ENCODE measurements around the gene CHST3. TPM values are rescaled to one million over a fixed set of nuclear protein-coding genes. Genes with fewer than 3 reads are reported as not detected.
"Not testable (repeated sequence)": the region's sequence is repeated elsewhere in the genome, so short reads cannot be mapped to it uniquely, and the experiment has no call there.

CHST3 gene
- total RNA-seq, 2 experiments from 2014 or later, result 0.21 TPM

DNA sequence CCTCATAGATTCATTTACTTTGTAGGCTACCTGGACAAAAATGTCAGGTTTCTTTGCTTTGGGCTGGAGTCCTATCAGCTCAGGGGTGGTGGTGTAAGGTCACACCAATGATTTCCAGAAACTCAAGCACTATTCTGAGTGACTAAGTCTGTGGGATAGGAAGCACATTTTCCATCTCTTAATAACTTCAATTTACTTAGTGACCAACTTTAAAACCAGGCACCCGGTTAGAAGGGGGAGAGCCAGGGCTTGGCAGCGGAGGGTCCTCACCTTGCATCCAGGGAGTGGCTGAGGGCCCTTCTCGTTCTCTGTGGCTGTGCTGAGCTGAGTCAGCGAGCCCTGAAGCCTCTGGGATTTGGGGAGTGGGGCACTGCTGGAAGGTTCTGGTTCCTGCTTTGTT lies 6.7 kb downstream of the CHST3 start:
- ChIA-PET POLR2A (no interaction called here), CTCF (interaction anchor here (0.6 to 1.4 kb wide), 2 partner anchors 52 to 78 kb away, joined by 4 to 6 read pairs; no protein-coding TSS in a partner anchor)

DNA sequence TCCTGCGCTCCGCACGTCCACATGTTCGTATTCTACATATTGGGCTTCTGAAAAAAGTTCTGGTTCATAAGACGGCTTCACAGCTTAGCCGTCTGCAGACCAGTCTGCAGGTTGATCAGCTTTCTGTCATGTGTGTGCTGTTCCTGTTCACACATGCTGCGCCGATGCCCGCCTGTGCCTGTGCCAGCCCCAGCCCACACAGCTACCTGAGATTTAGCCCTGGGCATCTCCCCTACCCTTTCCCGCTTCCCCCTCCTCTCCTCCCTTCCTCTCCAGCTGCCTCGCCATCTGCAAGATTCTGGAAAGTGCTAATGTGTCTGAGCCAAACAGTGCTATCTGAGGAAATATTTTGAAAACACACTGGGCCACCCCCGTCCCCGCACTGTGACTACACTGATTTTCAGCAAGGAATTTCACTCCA lies 7.1 kb downstream of the CHST3 start:
- ChIA-PET CTCF (interaction anchor here (1.4 kb wide), 1 partner anchor 78 kb away, joined by 4 read pairs; no protein-coding TSS in a partner anchor), POLR2A (no interaction called here)

DNA sequence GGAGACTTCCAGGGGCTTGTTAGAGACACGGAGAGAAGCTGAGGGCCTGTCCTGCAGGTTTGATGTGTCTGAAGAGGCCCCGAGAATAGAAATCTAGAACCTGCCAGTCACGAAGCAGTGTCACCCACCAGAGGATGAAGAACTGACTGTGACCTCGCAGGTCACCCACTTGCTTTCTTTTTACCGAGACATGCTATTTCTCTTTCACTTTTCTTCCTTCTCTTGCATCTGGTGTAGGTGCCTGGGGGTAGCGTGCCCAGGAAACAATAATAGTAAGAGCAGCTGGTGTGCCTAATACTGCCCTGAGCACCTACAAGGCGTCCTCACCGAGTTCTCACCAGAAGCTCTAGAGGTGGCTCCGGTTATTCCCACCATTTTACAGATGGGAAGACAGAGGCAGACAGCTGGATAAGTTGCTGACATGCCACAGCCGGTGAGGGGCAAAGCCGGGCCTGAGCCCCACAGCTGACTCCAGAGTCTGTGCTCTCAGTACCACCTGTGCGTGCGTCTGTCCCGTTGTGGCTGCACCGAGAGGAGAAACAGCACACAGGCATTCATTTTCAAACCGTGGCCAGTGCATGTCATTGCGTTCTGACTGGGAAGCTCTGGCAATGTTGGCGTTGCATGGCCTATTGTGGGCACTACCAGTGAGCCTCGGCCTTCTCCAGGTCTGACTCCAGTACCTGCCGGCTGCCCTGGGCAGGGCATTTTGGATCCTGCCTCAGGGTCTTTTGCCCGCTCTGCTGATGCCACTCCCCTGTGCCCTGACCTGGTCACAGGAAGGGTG lies 7.8 kb downstream of the CHST3 start:
- POLR2A ChIA-PET, result no interaction called here
- CTCF ChIA-PET, result no interaction called here

DNA sequence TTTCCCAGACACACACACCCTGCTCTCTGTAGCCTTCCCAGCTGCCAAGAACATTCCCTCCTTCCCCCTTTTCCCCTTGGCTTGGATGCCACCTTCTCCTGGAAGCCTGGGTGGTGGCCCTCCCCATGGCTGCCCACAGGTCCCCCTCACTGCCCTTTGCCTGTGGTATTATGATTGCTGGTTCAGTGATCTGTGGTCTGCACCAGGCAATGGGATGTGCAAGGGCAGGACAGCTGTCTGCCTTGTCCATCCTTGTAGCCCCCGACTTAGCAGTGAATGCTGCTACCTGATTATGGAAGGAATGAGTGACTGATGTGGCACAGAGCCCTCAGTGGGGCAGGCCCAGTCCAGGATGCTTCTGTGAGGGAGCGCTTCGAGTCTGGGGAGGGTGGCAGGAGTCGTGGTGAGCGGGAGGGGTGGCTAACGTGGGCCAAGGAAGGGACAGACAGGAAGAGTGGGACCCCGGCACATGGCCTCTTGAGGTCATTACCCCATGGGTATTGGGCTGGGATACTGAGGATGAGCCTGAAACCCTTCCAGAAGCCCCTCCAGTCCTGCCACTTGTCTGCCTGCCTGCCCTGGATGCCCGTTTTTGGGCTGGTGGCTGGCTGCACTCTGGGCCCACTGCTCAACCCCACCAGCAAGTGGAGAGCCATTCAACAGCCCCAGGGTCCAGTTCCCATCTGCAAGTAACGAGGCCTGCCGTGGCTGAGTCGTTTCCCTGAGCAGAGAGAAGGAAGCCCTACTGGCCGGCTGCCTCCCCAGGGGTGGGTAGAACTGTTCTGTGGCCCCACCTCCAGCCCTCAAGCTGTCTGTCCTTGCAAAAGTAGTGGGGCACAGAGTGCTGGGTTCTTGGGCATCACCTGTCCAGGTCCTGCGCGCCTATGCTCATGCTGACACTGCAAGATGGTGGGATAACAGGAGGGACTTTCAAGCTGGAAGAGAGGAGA lies 8.8 kb downstream of the CHST3 start:
- CTCF ChIA-PET, result interaction anchor here (1.1 kb wide), 1 partner anchor 11 kb away, joined by 3 read pairs; no protein-coding TSS in a partner anchor
- POLR2A ChIA-PET, result no interaction called here

DNA sequence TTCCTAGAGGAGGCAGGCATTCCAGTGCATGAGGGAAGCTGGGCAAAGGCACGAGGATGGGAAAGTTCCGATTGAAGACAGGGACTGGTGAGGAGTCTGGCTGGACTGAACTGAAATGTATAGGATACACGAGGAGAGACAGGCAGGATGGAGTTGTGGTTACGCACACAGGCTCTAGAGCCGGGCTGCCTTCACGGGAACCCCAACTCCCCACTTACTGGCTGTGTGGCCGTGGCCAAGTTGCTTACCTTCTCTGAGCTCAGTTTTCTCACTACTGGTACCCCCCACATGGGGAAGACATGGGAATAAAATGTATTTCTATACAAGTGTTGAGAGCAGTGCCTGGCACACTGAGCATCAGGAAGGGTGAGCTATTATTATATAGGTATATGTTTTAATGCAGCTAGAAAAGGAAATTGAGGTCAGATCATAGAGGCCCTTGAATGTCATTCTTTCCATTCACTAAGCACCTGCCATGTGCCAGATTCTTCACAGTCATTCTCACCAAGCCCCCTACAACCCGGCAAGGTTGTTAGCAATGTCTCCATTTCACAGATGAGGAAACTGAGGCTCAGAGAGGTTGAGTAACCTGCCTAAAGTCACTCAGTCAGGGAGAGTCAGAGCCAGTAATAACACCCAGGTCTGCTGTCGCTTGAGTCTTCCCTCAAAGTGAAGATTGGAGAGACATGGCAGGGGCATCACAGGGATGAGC lies 9.7 kb downstream of the CHST3 start:
- POLR2A ChIA-PET, result no interaction called here
- CTCF ChIA-PET, result interaction anchor here (1.1 to 1.4 kb wide), 2 partner anchors 10 to 75 kb away, joined by 3 to 5 read pairs; no protein-coding TSS in a partner anchor

DNA sequence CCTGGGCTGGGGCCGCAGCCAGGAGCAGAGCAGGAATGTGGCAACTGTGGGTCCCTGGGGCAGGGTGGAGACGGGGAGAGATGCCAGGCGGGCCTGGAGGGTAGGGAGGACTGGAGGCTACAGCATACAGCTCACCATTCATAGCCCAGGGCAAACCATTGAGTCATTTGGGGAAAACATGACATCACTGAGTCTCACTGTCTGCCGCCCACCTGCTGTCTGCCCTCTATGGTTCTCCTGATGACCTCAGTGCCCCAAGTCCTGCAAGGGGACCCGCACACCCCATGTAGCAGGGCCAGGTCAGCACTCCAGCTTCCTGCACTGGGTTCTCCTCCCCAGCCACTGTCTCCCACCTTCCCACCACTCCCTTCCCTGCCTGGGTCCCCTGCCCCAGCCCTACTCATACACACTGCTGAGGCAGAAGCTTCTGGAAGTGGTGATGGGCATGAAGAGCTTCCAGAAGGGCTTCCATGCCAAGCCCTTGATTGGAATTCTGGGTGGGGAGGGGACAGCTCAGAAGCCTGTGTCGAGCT lies 10.4 kb downstream of the CHST3 start:
- ChIA-PET CTCF (interaction anchor here (1.4 kb wide), 1 partner anchor 74 kb away, joined by 5 read pairs; no protein-coding TSS in a partner anchor), POLR2A (no interaction called here)

DNA sequence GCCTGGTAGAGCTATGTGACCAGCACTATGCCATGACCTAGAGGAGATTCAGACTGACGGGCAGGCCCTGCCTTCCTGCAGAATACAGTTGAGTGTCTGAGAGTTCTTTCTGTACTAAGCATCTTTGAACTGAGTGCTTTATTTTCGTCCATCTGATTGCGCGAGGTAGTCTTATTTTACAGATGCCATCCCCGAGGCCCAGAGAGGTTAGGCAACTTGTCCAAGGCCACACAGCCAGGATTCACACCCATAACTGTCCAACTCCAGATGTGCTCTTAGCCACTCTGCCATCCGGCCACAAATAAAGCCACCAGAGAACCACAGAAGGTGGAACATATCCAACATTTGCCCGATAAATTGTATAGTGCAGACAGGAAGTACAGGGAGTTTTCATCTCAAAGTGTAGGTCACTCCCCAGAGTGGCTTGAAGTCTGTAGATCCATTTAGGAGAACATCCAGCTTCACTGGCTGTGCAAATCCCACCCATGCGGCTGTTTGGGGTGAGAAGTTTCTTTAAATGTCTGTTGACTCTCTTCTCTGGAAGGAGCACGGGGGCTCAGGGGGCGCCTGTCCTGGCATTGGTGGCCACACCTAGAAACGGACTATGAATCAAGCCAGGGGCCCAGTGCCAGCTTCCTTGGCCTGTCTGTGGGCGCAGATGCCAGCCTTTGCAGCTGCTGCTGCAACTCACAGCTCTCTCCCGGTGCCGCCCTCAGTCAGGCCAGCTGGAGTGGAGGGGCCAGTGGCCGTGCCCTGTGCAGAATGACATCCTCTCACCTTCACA lies 11.1 kb downstream of the CHST3 start:
- ChIA-PET CTCF (interaction anchor here (1.4 kb wide), 1 partner anchor 74 kb away, joined by 5 read pairs; no protein-coding TSS in a partner anchor), POLR2A (no interaction called here)

DNA sequence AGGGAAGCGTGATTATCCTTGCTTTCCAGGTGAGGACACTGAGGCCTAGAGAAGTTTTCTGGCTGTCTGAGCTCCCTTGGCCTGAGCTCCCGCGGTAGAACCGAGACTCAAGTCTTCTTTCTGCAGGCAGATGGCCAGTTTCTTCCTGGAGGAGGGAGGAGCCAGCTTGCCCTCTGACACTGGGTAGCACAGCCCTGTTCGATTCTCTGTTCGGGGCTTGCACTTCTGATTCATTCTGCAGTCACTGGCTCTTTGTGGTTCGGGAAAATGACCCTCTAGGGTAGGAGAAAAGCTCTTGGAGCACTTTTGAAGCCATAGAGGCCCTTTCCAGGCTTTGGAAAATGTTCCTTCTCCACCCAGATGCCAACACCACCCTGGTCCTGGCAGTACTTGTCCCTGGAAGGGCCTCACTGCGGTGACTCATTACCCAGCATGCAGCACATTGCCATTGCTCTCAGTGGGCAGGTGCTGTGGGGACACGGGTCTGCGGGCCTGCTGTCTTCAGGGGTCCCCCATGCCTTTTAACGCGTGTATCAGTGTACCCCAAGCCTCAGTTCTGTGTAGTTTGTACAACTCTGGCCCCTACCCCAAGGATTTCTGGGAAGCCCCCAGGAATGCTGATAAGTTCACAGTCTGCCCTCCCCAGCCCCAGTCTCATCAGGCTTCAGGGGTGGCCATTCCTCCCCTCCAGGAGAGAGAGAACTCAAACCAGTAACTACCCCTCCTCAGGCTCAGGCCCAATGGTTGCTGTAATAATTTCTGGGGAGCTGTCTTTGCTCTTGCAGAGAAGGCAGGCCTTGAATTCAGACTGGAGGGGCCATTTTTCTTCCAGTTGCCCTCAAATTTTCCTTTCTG lies 11.9 kb downstream of the CHST3 start:
- CTCF ChIA-PET, result no interaction called here
- POLR2A ChIA-PET, result no interaction called here

DNA sequence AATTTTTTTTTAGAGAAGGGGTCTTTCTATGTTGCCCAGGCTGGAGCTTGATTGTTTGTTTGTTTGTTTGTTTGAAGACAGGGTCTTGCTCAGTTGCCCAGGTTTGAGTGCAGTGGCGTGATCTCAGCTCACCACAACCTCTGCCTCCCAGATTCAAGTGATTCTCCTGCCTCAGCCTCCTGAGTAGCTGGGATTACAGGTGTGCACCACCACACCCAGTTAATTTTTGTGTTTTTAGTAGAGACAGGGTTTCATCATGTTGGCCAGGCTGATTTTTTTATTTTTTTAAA lies 13.4 kb downstream of the CHST3 start:
- CTCF ChIA-PET, result interaction anchor here (0.7 kb wide), 1 partner anchor 27 kb away, joined by 3 read pairs; no protein-coding TSS in a partner anchor
- POLR2A ChIA-PET, result not testable (repeated sequence)

DNA sequence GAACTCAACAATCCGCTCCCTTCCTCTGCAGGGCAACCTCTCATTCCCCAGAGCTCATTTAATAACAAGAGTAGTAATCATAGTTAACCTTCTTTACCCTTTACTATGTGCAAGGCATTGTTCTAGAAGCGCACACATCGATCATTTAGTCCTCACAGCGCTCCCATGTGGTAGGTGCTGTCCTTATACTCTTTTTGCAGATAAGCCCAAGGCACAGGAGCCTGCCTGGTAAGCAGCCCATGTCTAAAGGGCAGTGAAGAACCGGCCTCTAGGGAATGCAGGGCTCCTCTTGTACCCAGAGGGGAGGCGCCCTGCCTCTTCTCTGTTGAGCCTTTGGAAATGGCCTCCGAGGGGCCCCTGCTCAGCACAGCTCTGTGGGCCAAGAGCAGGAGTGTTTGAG lies 14.3 kb downstream of the CHST3 start:
- ChIA-PET POLR2A (no interaction called here), CTCF (no interaction called here)

DNA sequence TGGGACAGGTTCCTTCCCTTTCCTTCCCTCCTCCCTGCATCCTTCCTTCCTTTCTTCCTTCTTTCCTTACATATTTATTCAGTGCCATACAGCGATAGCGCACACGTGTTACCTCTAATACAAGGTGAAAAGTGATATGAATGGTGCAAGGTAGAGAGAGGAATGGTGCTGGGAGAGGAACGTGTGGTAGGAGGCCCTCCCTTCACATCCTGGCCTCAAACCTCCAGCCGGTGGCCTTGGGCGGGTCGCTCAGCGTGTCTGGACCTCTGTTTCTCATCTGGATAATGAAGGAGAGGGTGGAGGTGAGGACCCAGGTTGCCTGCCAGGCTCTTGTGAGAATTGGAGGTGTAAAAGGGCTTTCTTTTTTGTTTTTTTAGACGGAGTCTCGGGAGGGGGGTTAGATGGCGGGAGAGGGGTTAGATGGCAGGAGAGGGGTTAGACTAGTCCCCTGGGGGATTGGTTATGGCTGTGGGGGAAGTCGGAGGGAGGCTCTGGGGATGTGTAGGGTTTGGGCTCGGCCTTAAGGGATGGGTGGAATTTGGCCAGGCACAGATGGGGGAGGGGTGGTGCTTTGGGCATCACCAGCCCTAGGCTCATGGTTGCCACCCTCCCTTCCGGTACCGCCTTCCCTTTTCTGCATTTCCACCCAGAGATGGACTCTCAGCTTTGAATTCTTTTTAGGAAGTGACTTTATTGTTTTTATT lies 14.9 kb downstream of the CHST3 start:
- POLR2A ChIA-PET, result no interaction called here
- CTCF ChIA-PET, result no interaction called here

DNA sequence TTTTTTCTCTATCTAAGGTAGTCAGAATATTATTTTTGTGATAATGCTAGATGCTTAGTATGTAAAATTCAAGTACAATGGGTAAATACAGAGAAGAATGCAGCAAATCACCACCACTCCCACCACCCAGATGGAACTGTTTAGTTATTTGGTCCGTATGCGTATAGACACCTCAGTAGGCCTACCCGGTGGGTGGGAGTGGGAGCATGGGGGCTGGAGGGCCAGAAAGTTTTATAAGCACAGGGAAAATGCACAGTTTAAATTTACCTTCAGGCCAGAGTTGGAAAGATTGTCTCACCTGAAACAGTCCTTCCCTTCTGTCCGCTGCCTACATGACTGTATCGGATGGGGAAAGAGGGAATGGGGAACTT lies 15.5 kb downstream of the CHST3 start:
- CTCF ChIA-PET, result no interaction called here

DNA sequence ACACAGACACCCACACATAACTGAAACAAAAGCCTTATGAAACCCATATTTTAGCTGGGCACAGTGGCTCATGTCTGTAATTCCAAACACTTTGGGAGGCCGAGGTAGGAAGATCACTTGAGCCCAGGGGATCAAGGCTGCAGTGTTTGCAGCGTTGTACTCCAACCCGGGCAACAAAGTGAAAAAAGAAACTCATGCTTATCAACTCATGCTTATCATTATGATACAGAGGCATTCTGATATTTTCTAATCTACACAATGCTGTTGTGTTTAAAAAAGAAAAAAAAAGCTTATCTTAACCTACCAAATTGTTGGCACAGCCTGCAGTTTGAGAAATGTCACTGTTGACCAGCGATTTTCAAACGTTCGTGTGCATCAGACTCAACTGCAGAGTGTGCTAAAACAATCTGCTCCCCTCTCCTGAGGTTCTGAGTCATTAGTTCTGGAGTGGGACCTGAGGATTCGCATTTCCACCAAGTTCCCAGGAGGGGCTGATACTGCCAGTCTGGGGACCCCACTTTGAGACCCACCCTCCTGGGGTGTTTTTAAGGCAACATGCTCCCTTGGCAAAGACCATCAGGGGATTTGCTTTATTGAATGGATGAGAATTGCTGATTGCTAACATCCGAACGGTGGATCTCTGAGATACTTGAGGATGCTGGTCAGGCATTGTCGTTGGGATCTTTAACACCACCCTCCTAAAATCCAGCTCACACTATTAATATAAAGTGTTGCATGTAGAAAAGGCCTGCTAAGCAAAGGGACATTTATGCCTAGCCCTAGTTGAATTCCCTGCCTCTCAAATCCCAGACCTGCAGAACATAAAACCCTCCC lies 16.2 kb downstream of the CHST3 start:
- CTCF ChIA-PET, result no interaction called here
- POLR2A ChIA-PET, result no interaction called here

More for the DNA sequence above, 15.5 kb downstream of the CHST3 start:
- POLR2A ChIA-PET, result no interaction called here

DNA sequence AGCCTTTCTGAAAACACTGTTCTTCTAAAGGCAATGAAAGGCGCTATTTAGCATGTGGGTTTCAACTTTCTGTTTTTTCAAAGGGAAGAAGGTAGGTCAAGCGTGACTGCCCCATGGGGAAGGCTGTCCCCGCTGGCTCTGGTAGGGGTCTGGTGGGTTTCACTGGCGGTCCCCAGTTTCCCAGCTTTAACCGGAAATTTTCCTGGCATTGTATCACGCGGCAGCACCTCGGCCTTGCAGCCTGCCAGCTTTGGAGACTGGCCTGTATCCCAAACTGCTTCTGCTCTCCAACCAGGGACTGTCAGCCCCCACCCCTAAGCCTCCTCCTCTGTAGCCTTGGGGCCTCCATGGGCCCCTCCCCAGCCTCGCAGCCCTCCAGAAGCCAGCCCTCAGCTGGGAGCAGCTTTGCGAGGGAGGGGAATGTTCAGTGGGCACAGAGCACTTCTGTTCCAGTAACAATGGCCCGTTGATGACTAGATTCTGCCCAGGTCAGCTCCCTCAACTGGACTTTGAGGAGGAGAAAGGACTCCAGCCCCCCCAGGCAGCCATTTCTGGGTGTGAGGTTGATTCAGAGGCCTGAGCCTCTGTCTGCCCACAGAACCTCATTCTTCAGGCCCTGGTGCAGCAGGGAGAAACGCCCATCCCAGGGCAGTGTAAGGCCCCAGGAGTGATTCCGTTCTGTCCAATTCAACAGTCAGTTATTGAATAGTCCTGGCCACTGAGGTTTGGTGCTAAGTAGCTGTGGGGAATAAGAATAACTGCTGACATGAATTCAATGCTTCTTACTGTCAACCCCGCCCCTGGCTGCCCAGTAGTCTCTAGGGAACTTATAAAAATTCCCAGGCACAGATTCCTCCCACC lies 17.1 kb downstream of the CHST3 start:
- ChIA-PET CTCF (no interaction called here), POLR2A (no interaction called here)

DNA sequence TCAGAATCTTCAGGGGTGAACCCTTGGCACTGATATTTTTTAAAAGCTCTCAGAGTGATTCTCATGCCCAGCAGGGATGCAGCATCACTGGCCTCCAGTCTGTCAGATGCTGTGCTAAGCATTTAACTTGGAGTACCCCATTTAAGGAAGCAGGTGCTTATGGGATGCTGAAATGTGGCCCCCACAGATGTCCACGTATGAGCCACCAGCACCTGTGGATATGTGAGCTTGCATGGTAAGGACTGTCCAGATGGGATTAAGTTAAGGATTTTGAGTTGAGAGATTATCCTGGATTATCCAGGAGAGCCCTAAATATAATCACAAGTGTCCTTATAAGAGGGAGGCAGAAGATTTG lies 17.7 kb downstream of the CHST3 start:
- POLR2A ChIA-PET, result no interaction called here
- CTCF ChIA-PET, result no interaction called here

Data from activated CD8-positive, alpha-beta memory T cell treated with anti-CD3 and anti-CD28 coated beads for 36 hours (primary cell).